Type B pancreatic cell (in vitro differentiated cells): ENCODE measurements around the gene PITPNC1. TPM values are rescaled to one million over a fixed set of nuclear protein-coding genes. Genes with fewer than 3 reads are reported as not detected.
A peak's percentile ranks its signal among the peaks of the same experiment; 100 is the strongest.

ENCODE experiments used
- DNase-seq: peaks from one replicate; pipeline ENCODE4 v3.0.0; 2021; ENCODE audit warnings: mixed read lengths; ENCODE audit not compliant: unreplicated experiment; ENCODE audit errors: extremely low spot score
- H3K27ac Mint-ChIP-seq: 2 replicates; pipeline ENCODE4 v1.8.0; 2021; ENCODE audit warnings: mild to moderate bottlenecking, mixed read lengths
- H3K27me3 Mint-ChIP-seq: 2 replicates; pipeline ENCODE4 v1.8.0; 2021; ENCODE audit warnings: mixed read lengths
- H3K36me3 Mint-ChIP-seq: 2 replicates; pipeline ENCODE4 v1.8.0; 2021; ENCODE audit warnings: mixed read lengths
- H3K4me1 Mint-ChIP-seq: one replicate; pipeline ENCODE4 v1.8.0; 2021; ENCODE audit warnings: mixed read lengths; ENCODE audit not compliant: unreplicated experiment
- H3K4me3 Mint-ChIP-seq: 2 replicates; pipeline ENCODE4 v1.8.0; 2021; ENCODE audit warnings: mild to moderate bottlenecking, mixed read lengths
- H3K9me3 Mint-ChIP-seq: 2 replicates; pipeline ENCODE4 v1.8.0; 2021; ENCODE audit warnings: mixed read lengths
- CTCF ChIP-seq: fragments of 200-600 bp; sonication (generic); conservative IDR thresholded peaks from 2 replicates; pipeline ENCODE4 v1.5.0; 2021; ENCODE audit warnings: antibody characterized with exemption, mild to moderate bottlenecking
- total RNA-seq: library from RNA; stranded (reverse); gene quantifications from 2 replicates; pipeline ENCODE4 v1.2.1, GENCODE V29; 2021; ENCODE audit warnings: low replicate concordance

Gene PITPNC1
- total RNA-seq, 1 donor from 2014 or later = 18.7 TPM

- Mint-ChIP-seq H3K27ac (peak overlapping the region; percentile 19), H3K4me3 (no peak overlapping the region)
Measured at GRCh38 chr17:67390646-67391361, 13.7 kb downstream of the PITPNC1 start.

GRCh38 chr17:67392111-67392510 is 15.0 kb downstream of the PITPNC1 start:
- Mint-ChIP-seq H3K9me3 (no peaks in the 10 kb centered on the region), H3K4me3 (no peak overlapping the region), H3K4me1 (peaks cover 15% of the 10 kb centered on the region), H3K36me3 (no peaks in the 10 kb centered on the region), H3K27me3 (no peaks in the 10 kb centered on the region), H3K27ac (no peak overlapping the region)
- TF ChIP-seq CTCF = no peak
- DNase-seq = no peak

More at GRCh38 chr17:67390646-67391361, 13.7 kb downstream of the PITPNC1 start:
- H3K9me3 Mint-ChIP-seq = no peaks in the 10 kb centered on the region
- no peaks in the 10 kb centered on the region for H3K36me3 Mint-ChIP-seq
- no peak for TF ChIP-seq CTCF
- peaks cover 15% of the 10 kb centered on the region for H3K4me1 Mint-ChIP-seq
- H3K27me3 Mint-ChIP-seq = no peaks in the 10 kb centered on the region
- DNase-seq = no peak

DNA sequence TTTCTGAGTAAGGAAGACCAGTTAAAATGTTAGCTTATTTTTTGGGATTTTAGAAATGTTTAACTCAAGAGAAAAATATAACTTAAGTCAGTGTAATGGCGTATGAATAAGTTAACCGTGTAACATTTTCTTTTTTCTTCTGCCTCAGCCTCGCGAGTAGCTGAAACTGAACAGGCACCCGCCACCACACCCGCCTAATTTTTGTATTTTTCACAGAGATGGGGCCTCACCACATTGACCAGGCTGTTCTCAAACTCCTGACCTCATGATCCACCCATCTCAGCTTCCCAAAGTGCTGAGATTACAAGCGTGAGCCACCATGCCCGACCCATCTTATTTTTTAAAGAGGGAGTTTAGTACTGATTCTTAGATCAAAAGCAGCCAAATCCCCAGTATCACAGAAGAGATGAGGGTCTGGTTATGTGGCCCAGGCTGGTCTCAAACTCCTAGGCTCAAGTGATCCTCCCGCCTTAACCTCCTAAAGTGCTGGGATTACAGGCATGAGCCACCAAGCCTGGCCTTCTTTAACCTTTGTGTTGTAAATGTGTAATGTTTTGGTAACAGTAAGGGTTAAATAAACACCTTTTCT is 16.8 kb downstream of the PITPNC1 start:
- no peak for TF ChIP-seq CTCF
- H3K9me3 Mint-ChIP-seq = no peaks in the 10 kb centered on the region
- H3K27ac Mint-ChIP-seq = no peak overlapping the region

DNA sequence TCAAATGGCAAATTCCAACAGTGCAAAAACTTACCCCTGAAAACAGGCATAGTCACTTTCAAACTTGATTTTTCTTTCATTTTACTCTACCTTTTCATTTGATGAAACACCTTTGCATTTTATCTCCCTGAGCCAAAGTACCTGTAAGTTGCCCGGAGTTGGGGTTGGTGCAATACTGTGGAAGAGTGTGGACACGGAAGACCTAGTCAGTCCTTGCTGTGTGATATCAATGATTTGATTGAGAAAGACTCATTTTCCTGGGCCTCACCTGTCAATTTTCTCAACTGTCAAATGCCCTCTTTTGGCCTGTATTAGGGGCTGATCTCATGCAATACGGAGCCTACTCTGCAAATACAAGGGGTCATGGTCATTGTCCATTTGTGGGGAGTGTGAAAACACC is 22.6 kb downstream of the PITPNC1 start:
- Mint-ChIP-seq H3K27me3 (no peaks in the 10 kb centered on the region), H3K4me3 (no peak overlapping the region), H3K9me3 (no peaks in the 10 kb centered on the region), H3K27ac (no peak overlapping the region), H3K36me3 (peaks cover 3% of the 10 kb centered on the region), H3K4me1 (no peaks in the 10 kb centered on the region)
- DNase-seq = no peak
- TF ChIP-seq CTCF = no peak

More for the DNA sequence above, 16.8 kb downstream of the PITPNC1 start:
- no peaks in the 10 kb centered on the region for H3K27me3 Mint-ChIP-seq
- H3K4me3 Mint-ChIP-seq = no peak overlapping the region
- peaks cover 15% of the 10 kb centered on the region for H3K4me1 Mint-ChIP-seq
- no peak for DNase-seq
- H3K36me3 Mint-ChIP-seq = no peaks in the 10 kb centered on the region

- Mint-ChIP-seq H3K27ac (no peak overlapping the region), H3K27me3 (no peaks in the 10 kb centered on the region), H3K4me1 (no peaks in the 10 kb centered on the region), H3K9me3 (no peaks in the 10 kb centered on the region), H3K4me3 (no peak overlapping the region), H3K36me3 (peaks cover 3% of the 10 kb centered on the region)
- no peak for TF ChIP-seq CTCF
- no peak for DNase-seq
Measured at GRCh38 chr17:67400193-67400592, 23.1 kb downstream of the PITPNC1 start.
